Liver (tissue), 9 donors: Measurements from ENCODE around the gene OPA3. TPM values are rescaled to one million over a fixed set of nuclear protein-coding genes. Genes with fewer than 3 reads are reported as not detected.

Experiments used
- DNase-seq: peaks from one replicate; pipeline ENCODE4 v3.0.0-alpha.2; 2017; ENCODE audit warnings: low spot score
- H3K27ac ChIP-seq, 2 donors: one replicate each; pipeline ENCODE4 v1.7.0; 2013; ENCODE audit warnings: inconsistent platforms in 2 of 2, low read length in 2 of 2, control low read depth in 1 of 2, low read depth in 1 of 2, mild to moderate bottlenecking in 1 of 2
- H3K27me3 ChIP-seq, 4 donors: one replicate each; pipeline versions ENCODE4 v1.6.1 to v1.7.0; 2013; ENCODE audit warnings: low read length in 3 of 4, inconsistent platforms in 1 of 4, mild to moderate bottlenecking in 1 of 4, moderate library complexity in 1 of 4; ENCODE audit not compliant: control insufficient read depth in 4 of 4, insufficient read depth in 4 of 4
- H3K36me3 ChIP-seq, 4 donors: one replicate each; pipeline versions ENCODE4 v1.6.1 to v1.7.0; 2013; ENCODE audit warnings: low read length in 3 of 4, mild to moderate bottlenecking in 3 of 4, low read depth in 1 of 4, moderate library complexity in 1 of 4; ENCODE audit not compliant: control insufficient read depth in 4 of 4, insufficient read depth in 3 of 4
- H3K4me1 ChIP-seq, 4 donors: one replicate each; pipeline versions ENCODE4 v1.6.1 to v1.7.0; 2013; ENCODE audit warnings: low read length in 3 of 4, mild to moderate bottlenecking in 3 of 4, moderate library complexity in 1 of 4; ENCODE audit not compliant: control insufficient read depth in 4 of 4, insufficient read depth in 4 of 4
- H3K4me3 ChIP-seq, 3 donors: one replicate each; pipeline versions ENCODE4 v1.6.1 to v1.7.0; 2013; ENCODE audit warnings: low read length in 3 of 3, control low read depth in 1 of 3, low read depth in 1 of 3, mild to moderate bottlenecking in 1 of 3
- H3K9ac ChIP-seq, 2 donors: one replicate each; pipeline ENCODE4 v1.7.0; 2013; ENCODE audit warnings: low read length in 2 of 2, mild to moderate bottlenecking in 2 of 2, moderate library complexity in 2 of 2, control low read depth in 1 of 2, low read depth in 1 of 2
- H3K9me3 ChIP-seq, 4 donors: one replicate each; pipeline versions ENCODE4 v1.6.1 to v1.7.0; 2013; ENCODE audit warnings: low read length in 3 of 4; ENCODE audit not compliant: control insufficient read depth in 4 of 4
- EGR1 ChIP-seq, 2 donors: IDR thresholded peaks; 2 replicates each; pipeline ENCODE4 v1.6.1; 2016 to 2018; ENCODE audit warnings: antibody characterized with exemption in 2 of 2, low read depth in 2 of 2
- FOXA1 ChIP-seq: IDR thresholded peaks from 2 replicates; pipeline ENCODE4 v1.6.1; 2016; ENCODE audit warnings: antibody characterized with exemption
- FOXA2 ChIP-seq: IDR thresholded peaks from 2 replicates; pipeline ENCODE4 v1.6.1; 2016; ENCODE audit warnings: antibody characterized with exemption
- GABPA ChIP-seq, 2 donors: IDR thresholded peaks in 1 of 2; conservative IDR thresholded peaks in 1 of 2; 2 replicates each; pipeline ENCODE4 v1.6.1; 2016; ENCODE audit warnings: antibody characterized with exemption in 2 of 2, mild to moderate bottlenecking in 1 of 2, moderate library complexity in 1 of 2
- HNF4A ChIP-seq, 2 donors: conservative IDR thresholded peaks; 2 replicates each; pipeline ENCODE4 v1.6.1; 2016; ENCODE audit warnings: antibody characterized with exemption in 2 of 2, mild to moderate bottlenecking in 2 of 2
- HNF4G ChIP-seq: IDR thresholded peaks from 2 replicates; pipeline ENCODE4 v1.6.1; 2016; ENCODE audit warnings: antibody characterized with exemption
- JUND ChIP-seq, 2 donors: IDR thresholded peaks; 2 replicates each; pipeline ENCODE4 v1.6.1; 2016; ENCODE audit warnings: antibody characterized with exemption in 2 of 2
- MAX ChIP-seq: IDR thresholded peaks from 2 replicates; pipeline ENCODE4 v1.6.1; 2016; ENCODE audit warnings: antibody characterized with exemption
- NR2F2 ChIP-seq: IDR thresholded peaks from 2 replicates; pipeline ENCODE4 v1.6.1; 2016; ENCODE audit warnings: antibody characterized with exemption
- RAD21 ChIP-seq, 2 donors: IDR thresholded peaks; 2 replicates each; pipeline ENCODE4 v1.6.1; 2016; ENCODE audit warnings: antibody characterized with exemption in 2 of 2, mild to moderate bottlenecking in 2 of 2
- RXRA ChIP-seq, 2 donors: IDR thresholded peaks; 2 replicates each; pipeline ENCODE4 v1.6.1; 2017 to 2018; ENCODE audit warnings: antibody characterized with exemption in 2 of 2, mild to moderate bottlenecking in 1 of 2
- SP1 ChIP-seq: IDR thresholded peaks from 2 replicates; pipeline ENCODE4 v1.6.1; 2018; ENCODE audit warnings: antibody characterized with exemption, mild to moderate bottlenecking
- TAF1 ChIP-seq: conservative IDR thresholded peaks from 2 replicates; pipeline ENCODE4 v1.6.1; 2016; ENCODE audit warnings: antibody characterized with exemption, mild to moderate bottlenecking
- YY1 ChIP-seq: IDR thresholded peaks from 2 replicates; pipeline ENCODE4 v1.6.1; 2016; ENCODE audit warnings: antibody characterized with exemption, mild to moderate bottlenecking
- WGBS: extraction: QIAGEN DNeasy Blood & Tissue Kit; methylation state at CpG from one replicate; pipeline ENCODE4 v1.1.7; 2013; 5-methylcytosine and 5-hydroxymethylcytosine counted together
- polyA plus RNA-seq, 2 donors: library from polyadenylated mRNA; stranded (reverse) in 1 of 2; unstranded in 1 of 2; fragments of 200-250 nt in 1 of 2; fragments of >200 nt in 1 of 2; fragmentation: Nextera tagmentation in 1 of 2; extraction: Ambion mirVana in 1 of 2; gene quantifications; one replicate each; pipeline versions ENCODE4 v1.2.1 to v1.2.3, GENCODE V29; 2013 to 2015
- total RNA-seq, 2 donors: library from RNA; depleted of rRNA; stranded (reverse); fragments of >200 nt; gene quantifications; one replicate each; pipeline ENCODE4 v1.2.3, GENCODE V29; 2014
- TF ChIP-seq, protein P1 (sequence below): fragments of 150-350 bp; IDR thresholded peaks from 2 replicates; pipeline ENCODE4 v1.5.1; 2017; ENCODE audit warnings: improper control_type of control experiment, low read depth, low read length; ENCODE audit not compliant: missing input control
- TF ChIP-seq, protein P2 (sequence below): IDR thresholded peaks from 2 replicates; pipeline ENCODE4 v1.6.1; 2016; ENCODE audit warnings: antibody characterized with exemption
- TF ChIP-seq, protein P3 (sequence below): IDR thresholded peaks from 2 replicates; pipeline ENCODE4 v1.6.1; 2016; ENCODE audit warnings: antibody characterized with exemption, mild to moderate bottlenecking
- TF ChIP-seq, protein P4 (sequence below): IDR thresholded peaks from 2 replicates; pipeline ENCODE4 v1.6.1; 2016; ENCODE audit warnings: antibody characterized with exemption
- donor health status: healthy.
- donor health status: healthy.
- donor health status: healthy.
- donor health status: healthy.
- donor health status: healthy.

OPA3 gene
- total and polyA plus RNA-seq, 4 donors, result 3.8 to 9.4 (median 6.2) TPM

- no peak overlapping the region for H3K9ac ChIP-seq
- no peak overlapping the region for H3K4me3 ChIP-seq
- H3K27me3 ChIP-seq, result no peaks in the 10 kb centered on the region
- no peak for DNase-seq
- H3K36me3 ChIP-seq, result no peaks in the 10 kb centered on the region
- TF ChIP-seq, protein P1, sequence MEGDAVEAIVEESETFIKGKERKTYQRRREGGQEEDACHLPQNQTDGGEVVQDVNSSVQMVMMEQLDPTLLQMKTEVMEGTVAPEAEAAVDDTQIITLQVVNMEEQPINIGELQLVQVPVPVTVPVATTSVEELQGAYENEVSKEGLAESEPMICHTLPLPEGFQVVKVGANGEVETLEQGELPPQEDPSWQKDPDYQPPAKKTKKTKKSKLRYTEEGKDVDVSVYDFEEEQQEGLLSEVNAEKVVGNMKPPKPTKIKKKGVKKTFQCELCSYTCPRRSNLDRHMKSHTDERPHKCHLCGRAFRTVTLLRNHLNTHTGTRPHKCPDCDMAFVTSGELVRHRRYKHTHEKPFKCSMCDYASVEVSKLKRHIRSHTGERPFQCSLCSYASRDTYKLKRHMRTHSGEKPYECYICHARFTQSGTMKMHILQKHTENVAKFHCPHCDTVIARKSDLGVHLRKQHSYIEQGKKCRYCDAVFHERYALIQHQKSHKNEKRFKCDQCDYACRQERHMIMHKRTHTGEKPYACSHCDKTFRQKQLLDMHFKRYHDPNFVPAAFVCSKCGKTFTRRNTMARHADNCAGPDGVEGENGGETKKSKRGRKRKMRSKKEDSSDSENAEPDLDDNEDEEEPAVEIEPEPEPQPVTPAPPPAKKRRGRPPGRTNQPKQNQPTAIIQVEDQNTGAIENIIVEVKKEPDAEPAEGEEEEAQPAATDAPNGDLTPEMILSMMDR, result no peak
- TF ChIP-seq NR2F2 (no peak), SP1 (no peak), HNF4A (conservative IDR thresholded peaks at IDR 0.05) (no peak), FOXA1 (no peak), EGR1 (IDR thresholded peaks at IDR 0.05; ENCODE audit: low read depth in 2 of 2) (no peak), YY1 (no peak), TAF1 (no peak), HNF4G (no peak), JUND (IDR thresholded peaks at IDR 0.05) (no peak), GABPA (IDR thresholded peaks at IDR 0.05 in 1 of 2, conservative IDR thresholded peaks at IDR 0.05 in 1 of 2) (no peak), RAD21 (IDR thresholded peaks at IDR 0.05) (no peak), RXRA (IDR thresholded peaks at IDR 0.05) (no peak)
- TF ChIP-seq, protein P2, sequence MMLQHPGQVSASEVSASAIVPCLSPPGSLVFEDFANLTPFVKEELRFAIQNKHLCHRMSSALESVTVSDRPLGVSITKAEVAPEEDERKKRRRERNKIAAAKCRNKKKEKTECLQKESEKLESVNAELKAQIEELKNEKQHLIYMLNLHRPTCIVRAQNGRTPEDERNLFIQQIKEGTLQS, result no peak
- TF ChIP-seq, protein P3, sequence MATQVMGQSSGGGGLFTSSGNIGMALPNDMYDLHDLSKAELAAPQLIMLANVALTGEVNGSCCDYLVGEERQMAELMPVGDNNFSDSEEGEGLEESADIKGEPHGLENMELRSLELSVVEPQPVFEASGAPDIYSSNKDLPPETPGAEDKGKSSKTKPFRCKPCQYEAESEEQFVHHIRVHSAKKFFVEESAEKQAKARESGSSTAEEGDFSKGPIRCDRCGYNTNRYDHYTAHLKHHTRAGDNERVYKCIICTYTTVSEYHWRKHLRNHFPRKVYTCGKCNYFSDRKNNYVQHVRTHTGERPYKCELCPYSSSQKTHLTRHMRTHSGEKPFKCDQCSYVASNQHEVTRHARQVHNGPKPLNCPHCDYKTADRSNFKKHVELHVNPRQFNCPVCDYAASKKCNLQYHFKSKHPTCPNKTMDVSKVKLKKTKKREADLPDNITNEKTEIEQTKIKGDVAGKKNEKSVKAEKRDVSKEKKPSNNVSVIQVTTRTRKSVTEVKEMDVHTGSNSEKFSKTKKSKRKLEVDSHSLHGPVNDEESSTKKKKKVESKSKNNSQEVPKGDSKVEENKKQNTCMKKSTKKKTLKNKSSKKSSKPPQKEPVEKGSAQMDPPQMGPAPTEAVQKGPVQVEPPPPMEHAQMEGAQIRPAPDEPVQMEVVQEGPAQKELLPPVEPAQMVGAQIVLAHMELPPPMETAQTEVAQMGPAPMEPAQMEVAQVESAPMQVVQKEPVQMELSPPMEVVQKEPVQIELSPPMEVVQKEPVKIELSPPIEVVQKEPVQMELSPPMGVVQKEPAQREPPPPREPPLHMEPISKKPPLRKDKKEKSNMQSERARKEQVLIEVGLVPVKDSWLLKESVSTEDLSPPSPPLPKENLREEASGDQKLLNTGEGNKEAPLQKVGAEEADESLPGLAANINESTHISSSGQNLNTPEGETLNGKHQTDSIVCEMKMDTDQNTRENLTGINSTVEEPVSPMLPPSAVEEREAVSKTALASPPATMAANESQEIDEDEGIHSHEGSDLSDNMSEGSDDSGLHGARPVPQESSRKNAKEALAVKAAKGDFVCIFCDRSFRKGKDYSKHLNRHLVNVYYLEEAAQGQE, result no peak
- TF ChIP-seq, protein P4, sequence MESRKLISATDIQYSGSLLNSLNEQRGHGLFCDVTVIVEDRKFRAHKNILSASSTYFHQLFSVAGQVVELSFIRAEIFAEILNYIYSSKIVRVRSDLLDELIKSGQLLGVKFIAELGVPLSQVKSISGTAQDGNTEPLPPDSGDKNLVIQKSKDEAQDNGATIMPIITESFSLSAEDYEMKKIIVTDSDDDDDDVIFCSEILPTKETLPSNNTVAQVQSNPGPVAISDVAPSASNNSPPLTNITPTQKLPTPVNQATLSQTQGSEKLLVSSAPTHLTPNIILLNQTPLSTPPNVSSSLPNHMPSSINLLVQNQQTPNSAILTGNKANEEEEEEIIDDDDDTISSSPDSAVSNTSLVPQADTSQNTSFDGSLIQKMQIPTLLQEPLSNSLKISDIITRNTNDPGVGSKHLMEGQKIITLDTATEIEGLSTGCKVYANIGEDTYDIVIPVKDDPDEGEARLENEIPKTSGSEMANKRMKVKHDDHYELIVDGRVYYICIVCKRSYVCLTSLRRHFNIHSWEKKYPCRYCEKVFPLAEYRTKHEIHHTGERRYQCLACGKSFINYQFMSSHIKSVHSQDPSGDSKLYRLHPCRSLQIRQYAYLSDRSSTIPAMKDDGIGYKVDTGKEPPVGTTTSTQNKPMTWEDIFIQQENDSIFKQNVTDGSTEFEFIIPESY, result no peak
- WGBS, result 79% methylated on average over 5 of the region's 5 CpGs
- H3K9me3 ChIP-seq, result no peaks in the 10 kb centered on the region
- peaks cover 13 to 24% (median 15%) of the 10 kb centered on the region in 4 donors for H3K4me1 ChIP-seq
- H3K27ac ChIP-seq, result no peak overlapping the region
Measured at GRCh38 chr19:45502111-45502510, 82.5 kb downstream of the OPA3 start.

- no peak overlapping the region for H3K4me3 ChIP-seq
- H3K36me3 ChIP-seq, result no peaks in the 10 kb centered on the region
- no peak overlapping the region for H3K9ac ChIP-seq
- H3K27ac ChIP-seq, result no peak overlapping the region
- no peaks in the 10 kb centered on the region for H3K9me3 ChIP-seq
- H3K4me1 ChIP-seq, result peaks cover 15 to 22% (median 16%) of the 10 kb centered on the region in 4 donors
- no peaks in the 10 kb centered on the region for H3K27me3 ChIP-seq
- WGBS, result 68% methylated on average over 2 of the region's 2 CpGs
- no peak for DNase-seq
- TF ChIP-seq HNF4A (conservative IDR thresholded peaks at IDR 0.05), result no peak
- TF ChIP-seq FOXA1, result no peak
- TF ChIP-seq, protein P3, result no peak
- TF ChIP-seq EGR1 (IDR thresholded peaks at IDR 0.05; ENCODE audit: low read depth in 2 of 2), result no peak
- no peak for TF ChIP-seq FOXA2
- TF ChIP-seq, protein P4, result no peak
- no peak for TF ChIP-seq TAF1
- TF ChIP-seq YY1, result no peak
- no peak for TF ChIP-seq MAX
- TF ChIP-seq, protein P2, result no peak
- no peak for TF ChIP-seq JUND (IDR thresholded peaks at IDR 0.05)
- TF ChIP-seq HNF4G, result no peak
- no peak for TF ChIP-seq RAD21 (IDR thresholded peaks at IDR 0.05)
- no peak for TF ChIP-seq RXRA (IDR thresholded peaks at IDR 0.05)
- TF ChIP-seq SP1, result no peak
Measured at GRCh38 chr19:45501730-45502014, 82.9 kb downstream of the OPA3 start.
